Peyer's patch (tissue), 4 donors: Measurements from ENCODE around the gene ZNF705A.
"Not testable (repeated sequence)": the region's sequence is repeated elsewhere in the genome, so short reads cannot be mapped to it uniquely, and the experiment has no call there.

Source experiments
- CTCF ChIP-seq, 6 experiments: fragments of 450-650 bp in 4 of 6; fragments of 200-600 bp in 2 of 6; sonication (generic) in 1 of 6; IDR thresholded peaks; one replicate each; pipeline ENCODE4 v1.5.1; 2017 to 2019; ENCODE audit warnings: antibody characterized with exemption in 6 of 6, mild to moderate bottlenecking in 3 of 6, moderate library complexity in 1 of 6
- POLR2A ChIP-seq, 2 donors: fragments of 450-650 bp; IDR thresholded peaks; one replicate each; pipeline ENCODE4 v1.5.1; 2017; ENCODE audit warnings: antibody characterized with exemption in 2 of 2, mild to moderate bottlenecking in 2 of 2, moderate library complexity in 2 of 2

GRCh38 chr12:8172911-8173310, 16.1 kb downstream of the ZNF705A start:
- not testable (repeated sequence) for TF ChIP-seq CTCF, POLR2A (IDR thresholded peaks at IDR 0.05)
